GM12873 (cell line): ENCODE measurements around the gene FBXO27.

Experiments
- TF ChIP-seq, protein P1 (sequence below): IDR thresholded peaks from 2 replicates; pipeline ENCODE4 v1.5.1; 2012; ENCODE audit warnings: low read depth, mild to moderate bottlenecking, moderate library complexity, low read length, control low read depth; ENCODE audit not compliant: insufficient read depth; ENCODE audit errors: missing control alignments

FBXO27 gene

DNA sequence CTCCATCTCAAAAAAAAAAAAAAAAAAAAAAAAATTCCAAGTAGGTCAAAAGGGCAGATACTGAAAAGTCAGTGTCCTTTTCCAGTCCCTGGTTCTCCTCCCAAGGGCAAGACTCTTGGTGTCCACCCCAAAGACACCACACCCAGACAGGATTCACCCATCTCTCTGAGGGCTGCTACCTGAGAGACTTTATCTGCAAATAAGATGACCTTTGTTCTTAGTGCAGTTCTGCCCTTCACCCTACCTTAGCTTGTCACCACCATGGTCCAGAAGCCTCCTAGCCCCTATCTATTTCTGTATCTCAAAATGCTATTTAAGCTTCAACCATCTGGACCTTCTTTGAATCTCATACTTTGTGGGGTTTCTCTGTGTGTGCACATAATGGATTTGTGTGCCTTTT, 4.2 kb upstream of the FBXO27 start:
- TF ChIP-seq, protein P1, sequence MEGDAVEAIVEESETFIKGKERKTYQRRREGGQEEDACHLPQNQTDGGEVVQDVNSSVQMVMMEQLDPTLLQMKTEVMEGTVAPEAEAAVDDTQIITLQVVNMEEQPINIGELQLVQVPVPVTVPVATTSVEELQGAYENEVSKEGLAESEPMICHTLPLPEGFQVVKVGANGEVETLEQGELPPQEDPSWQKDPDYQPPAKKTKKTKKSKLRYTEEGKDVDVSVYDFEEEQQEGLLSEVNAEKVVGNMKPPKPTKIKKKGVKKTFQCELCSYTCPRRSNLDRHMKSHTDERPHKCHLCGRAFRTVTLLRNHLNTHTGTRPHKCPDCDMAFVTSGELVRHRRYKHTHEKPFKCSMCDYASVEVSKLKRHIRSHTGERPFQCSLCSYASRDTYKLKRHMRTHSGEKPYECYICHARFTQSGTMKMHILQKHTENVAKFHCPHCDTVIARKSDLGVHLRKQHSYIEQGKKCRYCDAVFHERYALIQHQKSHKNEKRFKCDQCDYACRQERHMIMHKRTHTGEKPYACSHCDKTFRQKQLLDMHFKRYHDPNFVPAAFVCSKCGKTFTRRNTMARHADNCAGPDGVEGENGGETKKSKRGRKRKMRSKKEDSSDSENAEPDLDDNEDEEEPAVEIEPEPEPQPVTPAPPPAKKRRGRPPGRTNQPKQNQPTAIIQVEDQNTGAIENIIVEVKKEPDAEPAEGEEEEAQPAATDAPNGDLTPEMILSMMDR: no peak

DNA sequence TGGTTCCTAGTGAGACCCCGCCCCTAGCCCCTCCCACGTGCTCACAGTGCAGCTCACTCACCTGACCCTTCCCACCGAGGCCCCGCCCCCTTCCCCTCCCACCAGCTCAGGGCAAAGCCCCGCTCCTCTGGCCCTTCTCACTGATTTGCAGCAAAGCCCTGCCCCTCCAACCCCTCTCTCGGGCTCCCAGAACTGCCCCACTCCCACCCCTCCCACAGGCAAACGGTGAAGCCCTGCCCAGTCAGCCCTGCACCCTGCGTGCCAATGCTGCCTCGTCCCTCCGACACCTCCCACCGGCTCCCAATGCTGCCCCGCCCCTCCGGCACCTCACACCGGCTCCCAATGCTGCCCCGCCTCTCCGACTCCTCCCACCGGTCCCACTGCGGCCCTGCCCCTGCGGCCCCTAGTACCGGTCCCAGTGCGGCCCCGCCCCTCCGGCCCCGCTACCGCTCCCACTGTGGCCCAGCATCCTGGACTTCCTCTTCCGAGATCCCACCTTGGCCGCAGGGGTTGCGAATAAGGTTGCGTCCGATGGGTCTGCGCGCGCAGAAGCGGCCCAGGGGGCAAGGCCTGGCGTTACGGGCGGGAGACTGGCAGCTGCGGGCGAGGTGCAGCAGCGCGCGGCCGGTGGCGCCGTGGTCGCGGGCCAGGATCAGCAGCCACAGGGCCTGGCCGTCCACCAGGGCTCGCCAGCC, 834 bp downstream of the FBXO27 start:
- TF ChIP-seq, protein P1: no peak

DNA sequence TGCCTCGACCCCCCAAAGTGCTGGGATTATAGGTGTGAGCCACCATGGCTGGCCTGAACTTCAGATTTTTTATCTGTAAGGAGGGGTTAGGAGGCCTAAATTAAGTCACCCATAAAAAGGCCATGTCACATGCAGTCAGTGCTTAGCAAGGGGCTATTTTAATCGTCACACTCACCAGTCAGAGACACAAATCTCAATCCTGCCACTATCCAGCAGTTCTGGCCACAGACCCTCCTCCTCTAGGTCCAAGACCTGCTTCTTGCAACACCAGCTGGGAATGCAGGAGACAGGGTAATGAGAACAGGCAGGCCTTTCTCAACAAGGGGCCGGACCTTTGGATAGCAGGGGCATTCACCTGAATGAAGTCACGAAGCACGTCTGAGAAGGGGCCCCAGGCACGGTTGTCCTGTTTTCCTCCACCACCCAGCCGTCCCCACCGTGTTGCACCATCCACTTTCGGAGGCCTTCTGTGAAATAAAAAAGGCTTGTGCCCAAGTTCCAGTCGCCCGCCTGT, 1.4 kb downstream of the FBXO27 start:
- TF ChIP-seq, protein P1: no peak

DNA sequence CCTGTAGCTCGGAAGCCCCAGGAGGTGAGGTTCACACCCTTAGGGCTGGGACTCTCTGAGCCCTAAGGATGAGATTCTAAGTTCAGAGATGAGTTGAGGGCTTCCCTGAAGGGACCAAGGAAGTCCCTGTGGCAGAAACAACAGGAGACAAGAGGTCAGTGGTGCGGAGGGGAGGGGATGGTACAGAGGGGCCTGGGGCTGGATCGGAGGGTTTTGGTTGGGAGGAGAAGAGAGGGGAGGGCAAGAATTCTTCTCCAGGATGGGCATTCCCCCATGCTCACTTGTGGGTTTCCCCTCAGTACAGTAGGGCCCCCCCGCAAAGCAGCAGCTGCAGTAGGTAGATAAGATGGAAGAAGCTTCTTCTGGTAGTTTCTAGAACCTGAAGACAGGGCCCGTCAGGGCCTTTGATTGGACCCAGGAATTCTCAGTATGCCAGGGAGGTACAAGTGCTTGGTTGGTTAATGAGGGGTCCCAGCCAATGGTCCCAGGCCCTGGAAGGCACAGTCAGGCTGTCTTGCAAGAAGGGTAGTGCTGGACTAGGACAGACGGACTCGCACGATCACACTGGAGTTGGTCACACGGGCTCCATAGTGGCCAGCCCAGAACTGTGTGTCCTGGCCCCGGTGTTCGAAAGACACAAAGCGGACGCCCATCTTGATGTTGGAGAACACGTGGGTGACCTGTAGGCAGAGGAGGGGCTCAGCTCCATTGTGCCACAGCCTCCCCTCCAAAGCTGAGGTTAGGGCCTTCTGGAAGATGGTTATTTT, 7.3 kb downstream of the FBXO27 start:
- TF ChIP-seq, protein P1: no peak

DNA sequence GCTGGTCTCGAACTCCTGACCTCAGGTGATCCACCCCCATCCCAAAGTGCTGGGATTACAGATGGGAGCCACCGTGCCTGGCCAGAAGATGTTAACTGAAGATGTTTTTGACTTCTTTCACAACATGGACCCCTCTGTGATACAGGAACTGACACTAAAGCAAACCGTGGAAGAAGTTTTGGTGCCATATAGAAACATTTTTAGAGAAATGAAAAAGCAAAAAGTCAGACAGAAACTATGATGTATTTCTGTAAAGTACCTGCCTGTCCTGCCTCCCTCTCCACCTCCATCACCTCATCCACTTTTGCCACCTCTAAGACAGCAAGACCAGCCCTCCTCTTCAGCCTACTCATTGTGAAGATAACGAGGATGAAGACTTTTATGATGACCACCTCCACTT, 11.3 kb downstream of the FBXO27 start:
- TF ChIP-seq, protein P1: no peak

DNA sequence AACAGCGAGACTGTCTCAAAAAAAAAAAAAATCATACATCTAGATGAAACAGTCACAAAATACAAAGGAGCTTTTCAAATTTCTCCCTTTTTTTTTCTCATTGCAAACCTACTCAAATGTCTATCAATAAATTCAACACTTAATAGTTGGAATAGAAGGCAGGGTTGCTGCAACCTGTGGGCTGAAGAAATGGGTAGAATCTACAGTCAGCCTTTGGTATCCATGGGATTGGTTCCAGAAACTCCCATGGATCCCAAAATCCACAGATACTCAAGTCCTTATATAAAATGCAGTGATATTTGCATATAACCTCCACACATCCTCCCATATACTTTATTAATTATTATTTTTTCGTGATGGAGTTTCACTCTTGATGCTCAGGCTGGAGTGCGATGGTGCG, 14.7 kb downstream of the FBXO27 start:
- TF ChIP-seq, protein P1: no peak

DNA sequence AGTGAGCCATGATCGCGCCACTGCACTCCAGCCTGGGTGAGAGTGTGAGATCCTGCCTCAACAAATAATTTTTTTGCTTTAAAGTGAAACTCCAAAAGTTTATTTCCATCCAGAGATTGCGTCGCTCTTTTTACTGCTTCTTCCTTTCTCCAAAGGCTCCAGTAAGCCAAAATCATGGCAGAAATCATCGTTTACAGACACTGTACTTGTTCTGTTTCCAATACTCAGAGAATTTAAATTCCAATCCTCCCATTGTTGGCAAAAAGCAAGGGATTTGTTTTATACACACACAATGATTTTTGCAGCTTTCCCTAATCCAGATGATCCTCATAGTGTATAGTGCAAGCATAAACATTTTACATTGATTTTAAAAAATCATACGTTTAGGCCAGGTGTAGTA, 15.3 kb downstream of the FBXO27 start:
- TF ChIP-seq, protein P1: no peak
